ENCODE results near the gene AKAP5. TPM values are rescaled to one million over a fixed set of nuclear protein-coding genes. Genes with fewer than 3 reads are reported as not detected.

Gene AKAP5
- total RNA-seq, 1 experiment from 2014 or later = 8.3 TPM

GRCh38 chr14:64442300-64442988 lies 22.9 kb upstream of the AKAP5 start:
- H3K27me3 ChIP-seq (replicated peaks) = no peaks in the 10 kb centered on the region
- peaks cover 41% of the 10 kb centered on the region for H3K4me1 ChIP-seq (replicated peaks)
- DNase-seq (ENCODE audit: low read depth in 1 of 2, low spot score in 2 of 2) = no peak
- H3K9me3 ChIP-seq (replicated peaks) = no peaks in the 10 kb centered on the region
- peaks cover 72% of the 10 kb centered on the region for H3K36me3 ChIP-seq
- no peak overlapping the region for H3K4me3 ChIP-seq
- H3K27ac ChIP-seq = no peak overlapping the region

GRCh38 chr14:64444140-64444539 lies 21.2 kb upstream of the AKAP5 start:
- peaks cover 75% of the 10 kb centered on the region for H3K36me3 ChIP-seq
- H3K9me3 ChIP-seq (replicated peaks) = no peaks in the 10 kb centered on the region
- DNase-seq (ENCODE audit: low read depth in 1 of 2, low spot score in 2 of 2) = no peak
- H3K4me1 ChIP-seq (replicated peaks) = peaks cover 28% of the 10 kb centered on the region
- H3K27ac ChIP-seq = no peak overlapping the region
- H3K27me3 ChIP-seq (replicated peaks) = no peaks in the 10 kb centered on the region
- H3K4me3 ChIP-seq = no peak overlapping the region

- Histone ChIP-seq H3K36me3 (peaks cover 75% of the 10 kb centered on the region), H3K4me3 (no peak overlapping the region), H3K27me3 (replicated peaks) (no peaks in the 10 kb centered on the region), H3K27ac (peak overlapping the region; percentile 70), H3K9me3 (replicated peaks) (no peaks in the 10 kb centered on the region), H3K4me1 (replicated peaks) (peaks cover 23% of the 10 kb centered on the region)
- DNase-seq (ENCODE audit: low read depth in 1 of 2, low spot score in 2 of 2) = peak; percentile 58 to 64
Observed at GRCh38 chr14:64444984-64445845, 20.1 kb upstream of the AKAP5 start.

- H3K27ac ChIP-seq = no peak overlapping the region
- no peaks in the 10 kb centered on the region for H3K27me3 ChIP-seq (replicated peaks)
- H3K9me3 ChIP-seq (replicated peaks) = no peaks in the 10 kb centered on the region
- no peak for DNase-seq (ENCODE audit: low read depth in 1 of 2, low spot score in 2 of 2)
- H3K36me3 ChIP-seq = peaks cover 72% of the 10 kb centered on the region
- no peak overlapping the region for H3K4me3 ChIP-seq
- peaks cover 23% of the 10 kb centered on the region for H3K4me1 ChIP-seq (replicated peaks)
Observed at GRCh38 chr14:64447876-64448670, 17.2 kb upstream of the AKAP5 start.

- Histone ChIP-seq H3K36me3 (peaks cover 72% of the 10 kb centered on the region), H3K9me3 (replicated peaks) (no peaks in the 10 kb centered on the region), H3K4me1 (replicated peaks) (peaks cover 13% of the 10 kb centered on the region), H3K27me3 (replicated peaks) (no peaks in the 10 kb centered on the region), H3K27ac (no peak overlapping the region), H3K4me3 (no peak overlapping the region)
- no peak for DNase-seq (ENCODE audit: low read depth in 1 of 2, low spot score in 2 of 2)
Observed at GRCh38 chr14:64450255-64450654, 15.0 kb upstream of the AKAP5 start.

GRCh38 chr14:64454671-64455070 lies 10.6 kb upstream of the AKAP5 start:
- H3K9me3 ChIP-seq (replicated peaks) = no peaks in the 10 kb centered on the region
- H3K4me1 ChIP-seq (replicated peaks) = no peaks in the 10 kb centered on the region
- no peak overlapping the region for H3K27ac ChIP-seq
- no peak overlapping the region for H3K4me3 ChIP-seq
- peaks cover 88% of the 10 kb centered on the region for H3K36me3 ChIP-seq
- no peaks in the 10 kb centered on the region for H3K27me3 ChIP-seq (replicated peaks)
- no peak for DNase-seq (ENCODE audit: low read depth in 1 of 2, low spot score in 2 of 2)

- peaks cover 3% of the 10 kb centered on the region for H3K4me1 ChIP-seq (replicated peaks)
- no peak for DNase-seq (ENCODE audit: low read depth in 1 of 2, low spot score in 2 of 2)
Observed at GRCh38 chr14:64459405-64460136, 5.7 kb upstream of the AKAP5 start.

GRCh38 chr14:64461221-64461620 lies 4.1 kb upstream of the AKAP5 start:
- Histone ChIP-seq H3K9me3 (replicated peaks) (no peaks in the 10 kb centered on the region), H3K27me3 (replicated peaks) (no peaks in the 10 kb centered on the region)

More at GRCh38 chr14:64459405-64460136, 5.7 kb upstream of the AKAP5 start:
- H3K27me3 ChIP-seq (replicated peaks) = no peaks in the 10 kb centered on the region
- no peak overlapping the region for H3K4me3 ChIP-seq
- no peaks in the 10 kb centered on the region for H3K9me3 ChIP-seq (replicated peaks)
- H3K36me3 ChIP-seq = peaks cover 53% of the 10 kb centered on the region
- H3K27ac ChIP-seq = no peak overlapping the region

GRCh38 chr14:64463195-64463594 lies 2.1 kb upstream of the AKAP5 start:
- Histone ChIP-seq H3K4me1 (replicated peaks) (peaks cover 11% of the 10 kb centered on the region), H3K9me3 (replicated peaks) (no peaks in the 10 kb centered on the region), H3K27ac (no peak overlapping the region), H3K36me3 (peaks cover 20% of the 10 kb centered on the region), H3K27me3 (replicated peaks) (no peaks in the 10 kb centered on the region), H3K4me3 (no peak overlapping the region)
- no peak for DNase-seq (ENCODE audit: low read depth in 1 of 2, low spot score in 2 of 2)

More at GRCh38 chr14:64461221-64461620, 4.1 kb upstream of the AKAP5 start:
- no peak for DNase-seq (ENCODE audit: low read depth in 1 of 2, low spot score in 2 of 2)
- peaks cover 37% of the 10 kb centered on the region for H3K36me3 ChIP-seq
- no peak overlapping the region for H3K27ac ChIP-seq
- H3K4me3 ChIP-seq = no peak overlapping the region
- peaks cover 10% of the 10 kb centered on the region for H3K4me1 ChIP-seq (replicated peaks)

- DNase-seq (ENCODE audit: low read depth in 1 of 2, low spot score in 2 of 2) = no peak
- Histone ChIP-seq H3K27ac (no peak overlapping the region), H3K4me3 (no peak overlapping the region), H3K4me1 (replicated peaks) (peaks cover 11% of the 10 kb centered on the region), H3K27me3 (replicated peaks) (no peaks in the 10 kb centered on the region), H3K36me3 (peaks cover 14% of the 10 kb centered on the region), H3K9me3 (replicated peaks) (no peaks in the 10 kb centered on the region)
Observed at GRCh38 chr14:64463873-64464272, 1.4 kb upstream of the AKAP5 start.

- peak overlapping the region; percentile 69 for H3K4me3 ChIP-seq
- peaks cover 7% of the 10 kb centered on the region for H3K36me3 ChIP-seq
- H3K4me1 ChIP-seq (replicated peaks) = peaks cover 13% of the 10 kb centered on the region
- DNase-seq (ENCODE audit: low read depth in 1 of 2, low spot score in 2 of 2) = no peak
- no peaks in the 10 kb centered on the region for H3K9me3 ChIP-seq (replicated peaks)
- H3K27ac ChIP-seq = no peak overlapping the region
- H3K27me3 ChIP-seq (replicated peaks) = no peaks in the 10 kb centered on the region
Observed at GRCh38 chr14:64464651-64465050, 648 bp upstream of the AKAP5 start.

GRCh38 chr14:64465831-64466554 lies 694 bp downstream of the AKAP5 start:
- peak overlapping the region; percentile 69 for H3K4me3 ChIP-seq
- peaks cover 3% of the 10 kb centered on the region for H3K36me3 ChIP-seq
- peak in 1 of 2 experiments; percentile 53 for DNase-seq (ENCODE audit: low read depth in 1 of 2, low spot score in 2 of 2)
- H3K27me3 ChIP-seq (replicated peaks) = no peaks in the 10 kb centered on the region
- no peak overlapping the region for H3K27ac ChIP-seq
- H3K9me3 ChIP-seq (replicated peaks) = no peaks in the 10 kb centered on the region
- peaks cover 15% of the 10 kb centered on the region for H3K4me1 ChIP-seq (replicated peaks)

All from SJSA1 (cell line).